Kidney (tissue), 14 donors: ENCODE data around the gene ABCC9. TPM values are rescaled to one million over a fixed set of nuclear protein-coding genes. Genes with fewer than 3 reads are reported as not detected.

Experiments used
- DNase-seq, 5 donors: peaks; one replicate each; pipeline ENCODE4 v3.0.0-alpha.2; 2013 to 2020
- FAIRE-seq: peaks from 2 replicates; lab custom pipeline; 2012; peaks lifted over from hg19 to GRCh38; lab: Jason Lieb, UNC
- H3K27ac ChIP-seq, 2 donors: one replicate each; pipeline ENCODE4 v1.7.0; 2013; ENCODE audit warnings: low read depth in 2 of 2, low read length in 2 of 2, inconsistent platforms in 1 of 2
- H3K27me3 ChIP-seq: one replicate; pipeline ENCODE4 v1.7.1; 2013; ENCODE audit warnings: low read length, inconsistent platforms; ENCODE audit not compliant: control insufficient read depth, insufficient read depth
- H3K36me3 ChIP-seq, 3 donors: one replicate each; pipeline versions ENCODE4 v1.7.0 to v1.7.1; 2013; ENCODE audit warnings: low read length in 3 of 3, control low read depth in 1 of 3, inconsistent platforms in 1 of 3; ENCODE audit not compliant: insufficient read depth in 3 of 3, control insufficient read depth in 2 of 3
- H3K4me1 ChIP-seq, 3 donors: one replicate each; pipeline versions ENCODE4 v1.7.0 to v1.7.1; 2013; ENCODE audit warnings: low read length in 3 of 3, inconsistent platforms in 1 of 3, low read depth in 1 of 3; ENCODE audit not compliant: control insufficient read depth in 2 of 3, insufficient read depth in 2 of 3
- H3K4me3 ChIP-seq, 3 donors: one replicate each; pipeline versions ENCODE4 v1.7.0 to v1.8.1; 2013; ENCODE audit warnings: low read length in 3 of 3, control low read depth in 1 of 3, inconsistent platforms in 1 of 3
- H3K9ac ChIP-seq, 3 donors: one replicate each; pipeline versions ENCODE4 v1.7.0 to v1.7.1; 2013; ENCODE audit warnings: low read length in 3 of 3, control low read depth in 1 of 3, inconsistent platforms in 1 of 3
- H3K9me3 ChIP-seq, 3 donors: one replicate each; pipeline versions ENCODE4 v1.7.0 to v1.7.1; 2013; ENCODE audit warnings: low read length in 3 of 3, control low read depth in 1 of 3, inconsistent platforms in 1 of 3; ENCODE audit not compliant: control insufficient read depth in 2 of 3, insufficient read depth in 1 of 3
- CTCF ChIP-seq: IDR thresholded peaks from 3 replicates; pipeline ENCODE4 v1.5.1; 2012; ENCODE audit warnings: mild to moderate bottlenecking, moderate library complexity, borderline replicate concordance; ENCODE audit not compliant: insufficient read depth; ENCODE audit errors: extremely low read depth
- intact Hi-C: fragments of 100-400 bp; cut with DNase I; formaldehyde crosslinking; loops from one replicate; pipeline ENCODE4 v1.11.1; 2022
- polyA plus RNA-seq: library from polyadenylated mRNA; stranded (reverse); fragments of 350-450 nt; fragmentation: Illumina TruSeq; extraction: RNeasy Lipid Tissue Mini Kit (QIAGEN cat#74804); gene quantifications from one replicate; pipeline ENCODE4 v1.2.3, GENCODE V29; 2014; ENCODE audit warnings: low read depth, low replicate concordance; ENCODE audit not compliant: insufficient read depth
- total RNA-seq: library from RNA; stranded (reverse); fragmentation: NEBNext Ultra II Directional; extraction: Animal tissue kit (Norgen Biotek cat#: 25700); gene quantifications from one replicate; pipeline ENCODE4 v1.2.1, GENCODE V29; 2021
- donor health status: control.
- donor health status: control.
- donor health status: control.
- donor health status: control.
- donor health status: control.
- donor health status: DM: yes; HTN: yes; CAD: no.
- donor health status: Normal renal cell carcinoma (clear cell type).

Gene ABCC9
- total and polyA plus RNA-seq, 2 donors from 2014 or later, result 1.8 to 21.3 TPM

DNA sequence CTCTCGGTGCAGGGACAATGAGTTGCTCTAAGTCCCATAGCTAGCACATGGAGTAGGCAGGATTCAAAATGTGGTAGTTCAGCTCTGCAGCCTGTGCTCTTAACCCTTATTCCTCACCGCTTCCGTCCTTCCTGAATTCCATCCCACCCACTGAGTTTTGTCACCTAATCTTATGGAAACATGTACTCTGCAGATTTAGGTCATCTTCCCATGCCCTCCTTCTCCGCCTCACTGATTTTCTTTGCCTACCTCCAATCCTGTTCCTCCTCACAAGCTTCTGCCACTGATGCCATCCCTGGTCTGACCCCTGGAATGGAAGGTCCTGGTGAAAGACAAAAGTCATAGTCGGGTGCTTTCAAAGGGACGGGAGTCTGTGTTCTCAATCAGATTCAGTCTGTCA lies 46.5 kb upstream of the ABCC9 start:
- Histone ChIP-seq H3K4me3 (no peak overlapping the region), H3K4me1 (no peaks in the 10 kb centered on the region), H3K9ac (no peak overlapping the region), H3K9me3 (no peaks in the 10 kb centered on the region), H3K27ac (no peak overlapping the region), H3K36me3 (no peaks in the 10 kb centered on the region), H3K27me3 (no peaks in the 10 kb centered on the region)
- TF ChIP-seq CTCF, result no peak
- intact Hi-C loops, result no loop called here
- DNase-seq, result peak in 4 of 5 donors; percentile 65 to 85 (median 74)
- no peak for FAIRE-seq

GRCh38 chr12:21985155-21985554 lies 43.9 kb upstream of the ABCC9 start:
- Histone ChIP-seq H3K4me3 (no peak overlapping the region), H3K9me3 (no peaks in the 10 kb centered on the region), H3K9ac (no peak overlapping the region), H3K4me1 (no peaks in the 10 kb centered on the region), H3K27me3 (no peaks in the 10 kb centered on the region), H3K27ac (no peak overlapping the region), H3K36me3 (no peaks in the 10 kb centered on the region)
- FAIRE-seq (peak; percentile 46), DNase-seq (no peak)
- intact Hi-C loops, result no loop called here
- TF ChIP-seq CTCF, result no peak

GRCh38 chr12:21984375-21984774 lies 43.1 kb upstream of the ABCC9 start:
- H3K9ac ChIP-seq, result no peak overlapping the region
- no peak overlapping the region for H3K4me3 ChIP-seq
- no peaks in the 10 kb centered on the region for H3K27me3 ChIP-seq
- no peaks in the 10 kb centered on the region for H3K9me3 ChIP-seq
- TF ChIP-seq CTCF, result no peak
- H3K36me3 ChIP-seq, result no peaks in the 10 kb centered on the region
- no peak overlapping the region for H3K27ac ChIP-seq
- H3K4me1 ChIP-seq, result no peaks in the 10 kb centered on the region
- FAIRE-seq (no peak), DNase-seq (no peak)
- intact Hi-C loops, result no loop called here

DNA sequence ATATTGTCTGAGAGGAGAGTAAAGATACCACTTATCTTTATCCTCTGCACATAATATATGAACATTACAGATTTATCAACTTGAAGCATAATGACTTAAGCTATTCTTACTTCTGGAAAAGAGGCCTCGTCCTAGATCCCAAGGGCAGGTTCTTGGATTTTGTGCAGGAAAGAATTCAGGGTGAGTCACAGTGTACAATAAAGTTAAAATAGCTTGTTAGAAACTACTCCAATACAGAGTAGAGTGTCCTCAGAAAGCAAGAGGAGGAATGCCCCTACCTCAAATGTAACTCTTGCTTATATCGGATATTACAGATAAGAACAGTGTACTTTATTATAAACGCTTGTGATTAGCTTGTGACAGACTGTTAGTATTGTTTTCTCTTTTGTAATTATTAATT lies 41.9 kb upstream of the ABCC9 start:
- TF ChIP-seq CTCF, result no peak
- H3K27ac ChIP-seq, result no peak overlapping the region
- no peak for FAIRE-seq

More for the DNA sequence above, 41.9 kb upstream of the ABCC9 start:
- no peak overlapping the region for H3K4me3 ChIP-seq
- H3K9ac ChIP-seq, result no peak overlapping the region
- H3K36me3 ChIP-seq, result no peaks in the 10 kb centered on the region
- no peaks in the 10 kb centered on the region for H3K4me1 ChIP-seq
- H3K9me3 ChIP-seq, result no peaks in the 10 kb centered on the region
- H3K27me3 ChIP-seq, result no peaks in the 10 kb centered on the region
- no peak for DNase-seq
- intact Hi-C loops, result no loop called here
